K562 (cell line): ENCODE results near the gene TUBA1A. TPM values are rescaled to one million over a fixed set of nuclear protein-coding genes. Genes with fewer than 3 reads are reported as not detected.

Experiments
- ARID3B ChIP-seq: fragments of 250-450 bp; sonication (Bioruptor Pico); IDR thresholded peaks from 2 replicates; pipeline ENCODE4 v1.4.0; 2020; ENCODE audit warnings: borderline replicate concordance
- ATF7 ChIP-seq: fragments of 450-650 bp; IDR thresholded peaks from 2 replicates; pipeline ENCODE4 v1.7.1; 2014; ENCODE audit warnings: mild to moderate bottlenecking, moderate library complexity
- CEBPB ChIP-seq: fragments of 450-650 bp; IDR thresholded peaks from 2 replicates; pipeline ENCODE4 v1.6.1; 2016; ENCODE audit warnings: missing genetic modification characterization, missing compliant biosample characterization
- CREB3L1 ChIP-seq: fragments of 450-650 bp; IDR thresholded peaks from 2 replicates; pipeline ENCODE4 v1.6.1; 2014; ENCODE audit warnings: low read depth, mild to moderate bottlenecking, moderate library complexity, borderline replicate concordance
- ELF2 ChIP-seq: fragments of 250-450 bp; sonication (Bioruptor Pico); IDR thresholded peaks from 2 replicates; pipeline ENCODE4 v1.5.0; 2021; ENCODE audit warnings: mild to moderate bottlenecking
- FOXM1 ChIP-seq, 2 experiments: fragments of 450-650 bp in 1 of 2; sonication (generic) in 1 of 2; formaldehyde crosslinking in 1 of 2; IDR thresholded peaks; 2 replicates each; pipeline versions ENCODE4 v1.6.1 to v1.9.0; 2017 to 2022; ENCODE audit warnings: low read depth in 2 of 2, mild to moderate bottlenecking in 2 of 2, missing genetic modification reagents in 1 of 2, moderate library complexity in 1 of 2
- HDAC6 ChIP-seq: IDR thresholded peaks from 2 replicates; pipeline ENCODE4 v1.6.1; 2012; ENCODE audit warnings: low read depth, mild to moderate bottlenecking, control low read depth, inconsistent platforms, low read length, moderate library complexity
- MLLT1 ChIP-seq, 2 experiments: fragments of 450-650 bp; IDR thresholded peaks; 2 replicates each; pipeline ENCODE4 v1.6.1; 2016
- MLX ChIP-seq, 2 experiments: fragments of 450-650 bp in 1 of 2; sonication (generic) in 1 of 2; formaldehyde crosslinking; conservative IDR thresholded peaks; 2 replicates each; pipeline versions ENCODE4 v1.4.0 to v1.8.1; 2020 to 2022; ENCODE audit warnings: mild to moderate bottlenecking in 1 of 2, missing genetic modification reagents in 1 of 2
- MNT ChIP-seq, 2 experiments: fragments of 450-650 bp; conservative IDR thresholded peaks; 2 replicates each; pipeline ENCODE4 v1.6.1; 2017; ENCODE audit warnings: mild to moderate bottlenecking in 2 of 2, moderate library complexity in 2 of 2
- MYBL2 ChIP-seq, 2 experiments: fragments of 450-650 bp in 1 of 2; sonication (generic) in 1 of 2; formaldehyde crosslinking in 1 of 2; IDR thresholded peaks; 2 replicates each; pipeline versions ENCODE4 v1.6.1 to v1.8.1; 2017 to 2022; ENCODE audit warnings: borderline replicate concordance in 1 of 2, inconsistent platforms in 1 of 2, low read depth in 1 of 2, mild to moderate bottlenecking in 1 of 2, missing genetic modification reagents in 1 of 2, moderate library complexity in 1 of 2
- NR2F6 ChIP-seq: fragments of 450-650 bp; formaldehyde crosslinking; IDR thresholded peaks from 2 replicates; pipeline ENCODE4 v1.4.0; 2020; ENCODE audit warnings: mild to moderate bottlenecking
- RBM14 ChIP-seq: fragments of 200-400 bp; formaldehyde crosslinking; IDR thresholded peaks from 2 replicates; pipeline ENCODE4 v1.6.1; 2018; ENCODE audit warnings: low read depth, mild to moderate bottlenecking, low read length, moderate library complexity, borderline replicate concordance; ENCODE audit not compliant: insufficient read depth
- SRSF3 ChIP-seq: fragments of 200-400 bp; formaldehyde crosslinking; IDR thresholded peaks from 2 replicates; pipeline ENCODE4 v1.6.1; 2016; ENCODE audit warnings: mild to moderate bottlenecking, low read length, moderate library complexity; ENCODE audit not compliant: insufficient read depth
- SUPT5H ChIP-seq: fragments of 450-650 bp; IDR thresholded peaks from 2 replicates; pipeline ENCODE4 v1.6.1; 2016
- TARDBP ChIP-seq: fragments of 450-650 bp; IDR thresholded peaks from 2 replicates; pipeline ENCODE4 v1.6.1; 2016
- TRIM28 ChIP-seq: fragments of 450-650 bp; IDR thresholded peaks from 2 replicates; pipeline ENCODE4 v1.6.1; 2017
- ZBTB2 ChIP-seq: fragments of 450-650 bp; IDR thresholded peaks from 2 replicates; pipeline ENCODE4 v1.6.1; 2016; ENCODE audit warnings: antibody characterized with exemption
- ZNF354B ChIP-seq: fragments of 250-450 bp; sonication (Bioruptor Pico); IDR thresholded peaks from 2 replicates; pipeline ENCODE4 v1.4.0; 2020
- polyA plus RNA-seq, 8 experiments: library from polyadenylated mRNA; depleted of rRNA in 4 of 8; stranded (reverse) in 5 of 8; unstranded in 3 of 8; fragments of >200 nt; fragmentation: Nextera tagmentation in 2 of 8; fragmentation: Illumina TruSeq in 1 of 8; extraction: Ambion mirVana in 2 of 8; extraction: Trizol in 1 of 8; gene quantifications; 2 replicates each; pipeline versions ENCODE4 v1.2.1 to v1.2.3, GENCODE V29; 2011 to 2014; ENCODE audit warnings: inconsistent platforms in 1 of 8, missing spikeins in 1 of 8
- total RNA-seq, 7 experiments: library from RNA; depleted of rRNA in 6 of 7; stranded (reverse); fragments of >200 nt in 6 of 7; fragmentation: Illumina TruSeq in 2 of 7; extraction: Trizol in 2 of 7; gene quantifications; 2 replicates each; pipeline versions ENCODE4 v1.2.1 to v1.2.3, GENCODE V29; 2011 to 2021; ENCODE audit warnings: low replicate concordance in 1 of 7

The TUBA1A gene
- total and polyA plus RNA-seq, 9 of the 15 experiments (the other 6 are each of a cell fraction or from before 2014, with no cell fraction given), result 7.4 to 45.1 (median 11.9) TPM

- TF ChIP-seq ZBTB2 (0 out of 2 replicates have a peak, but pooled peaks have one; percentile 57), ELF2 (CRISPR knock-in tag) (no peak), ATF7 (peak; percentile 57; the same call in 1 of the 2 replicates), NR2F6 (no peak), MYBL2 (IDR thresholded peaks at IDR 0.05; ENCODE audit: low read depth) (peak; percentile 77), MYBL2 (CRISPR knock-in tag; IDR thresholded peaks at IDR 0.05; ENCODE audit: borderline replicate concordance) (no peak), RBM14 (no peak), HDAC6 (no peak), MLLT1 (IDR thresholded peaks at IDR 0.05) (peak in 1 of 2 experiments; percentile 66; a peak in 1 of 4 replicates), MNT (conservative IDR thresholded peaks at IDR 0.05) (no peak), ARID3B (no peak), CEBPB (peak; percentile 99), TRIM28 (no peak), MLX (CRISPR knock-in tag; conservative IDR thresholded peaks at IDR 0.05) (no peak), SRSF3 (no peak), SUPT5H (no peak), CREB3L1 (no peak), FOXM1 (IDR thresholded peaks at IDR 0.05; ENCODE audit: low read depth) (0 out of 2 replicates have a peak, but pooled peaks have one; percentile 33), FOXM1 (CRISPR knock-in tag; IDR thresholded peaks at IDR 0.05; ENCODE audit: low read depth) (no peak), ZNF354B (CRISPR knock-in tag) (no peak), TARDBP (no peak)
These were observed 12.2 kb upstream of the TUBA1A start (continued) for GRCh38 chr12:49200919-49201594.
